A549 (cell line): ENCODE results near the gene CAV1. TPM values are rescaled to one million over a fixed set of nuclear protein-coding genes. Genes with fewer than 3 reads are reported as not detected.

Experiments
- ATAC-seq, 2 experiments: fragments of 200-7000 bp in 1 of 2; fragments of >200 bp in 1 of 2; cut with Nextera tagmentation in 1 of 2; cut with Tn5 transposase in 1 of 2; 3 replicates each; pipeline versions ENCODE4 v1.8.0 to v1.9.1; 2018 to 2020; ENCODE audit warnings: mild to moderate bottlenecking in 1 of 2, moderate library complexity in 1 of 2
- CTCF ChIA-PET: fragments of 300-600 bp; sonication (Branson Sonifier 250); formaldehyde crosslinking; extraction: SDS; loops from one replicate; lab custom pipeline; 2021; ENCODE audit warnings: antibody characterized with exemption, inconsistent platforms; lab: Yijun Ruan, JAX
- POLR2A ChIA-PET: fragments of 350-600 bp; formaldehyde crosslinking; extraction: SDS; loops from one replicate; lab custom pipeline; 2021; ENCODE audit warnings: antibody characterized with exemption, inconsistent platforms; lab: Yijun Ruan, JAX
- DNase-seq, 2 experiments: peaks; one replicate each; pipeline versions ENCODE4 v3.0.0 to v3.0.0-alpha.2; 2011 to 2016; ENCODE audit warnings: low read depth in 1 of 2, low spot score in 1 of 2
- FAIRE-seq: peaks from 2 replicates; lab custom pipeline; 2011; peaks lifted over from hg19 to GRCh38; lab: Jason Lieb, UNC
- H3K27ac ChIP-seq, 2 experiments: fragments of >200 bp; sonication (Bioruptor Twin); formaldehyde crosslinking; 3 replicates each; pipeline ENCODE4 v1.5.1; 2016 to 2017
- H3K4me1 ChIP-seq: fragments of >200 bp; sonication (Bioruptor Twin); formaldehyde crosslinking; 3 replicates; pipeline ENCODE4 v1.6.1; 2016
- H3K4me2 ChIP-seq: fragments of >200 bp; sonication (Bioruptor Twin); formaldehyde crosslinking; 3 replicates; pipeline ENCODE4 v1.6.1; 2016
- H3K4me3 ChIP-seq: fragments of >200 bp; sonication (Bioruptor Twin); formaldehyde crosslinking; 3 replicates; pipeline ENCODE4 v1.5.1; 2016
- H3K9me3 ChIP-seq: fragments of >200 bp; sonication (Bioruptor Twin); formaldehyde crosslinking; 3 replicates; pipeline ENCODE4 v1.6.1; 2016
- CBX2 ChIP-seq: fragments of 200-600 bp; sonication (generic); IDR thresholded peaks from 2 replicates; pipeline ENCODE4 v1.6.1; 2016; ENCODE audit warnings: low read depth, mild to moderate bottlenecking, borderline replicate concordance
- CBX8 ChIP-seq: fragments of 200-600 bp; sonication (generic); IDR thresholded peaks from 2 replicates; pipeline ENCODE4 v1.6.1; 2016
- ESRRA ChIP-seq: fragments of 150-350 bp; IDR thresholded peaks from 2 replicates; pipeline ENCODE4 v1.6.1; 2014; ENCODE audit warnings: mild to moderate bottlenecking, low read length, borderline replicate concordance
- FOSB ChIP-seq: fragments of 250-450 bp; sonication (Bioruptor Pico); IDR thresholded peaks from 2 replicates; pipeline ENCODE4 v1.5.0; 2020; ENCODE audit warnings: mild to moderate bottlenecking, moderate library complexity
- FOSL2 ChIP-seq, 2 experiments: fragments of 450-650 bp in 1 of 2; fragments of >200 bp in 1 of 2; sonication (Bioruptor Twin) in 1 of 2; formaldehyde crosslinking; IDR thresholded peaks; 2 replicates each; pipeline versions ENCODE4 v1.5.0 to v1.6.1; 2016 to 2020; ENCODE audit warnings: mild to moderate bottlenecking in 1 of 2, moderate library complexity in 1 of 2
- HDAC2 ChIP-seq: fragments of 200-600 bp; sonication (generic); IDR thresholded peaks from 2 replicates; pipeline ENCODE4 v1.6.1; 2016
- HOXB5 ChIP-seq: fragments of 250-450 bp; sonication (Bioruptor Pico); IDR thresholded peaks from 2 replicates; pipeline ENCODE4 v1.5.0; 2020; ENCODE audit warnings: mild to moderate bottlenecking, moderate library complexity
- JUN ChIP-seq, 2 experiments: fragments of >200 bp; sonication (Bioruptor Twin); formaldehyde crosslinking; IDR thresholded peaks; 2 replicates in 1 of 2; 3 replicates in 1 of 2; pipeline ENCODE4 v1.6.1; 2016 to 2017
- JUNB ChIP-seq: fragments of >200 bp; sonication (Bioruptor Twin); formaldehyde crosslinking; IDR thresholded peaks from 2 replicates; pipeline ENCODE4 v1.6.1; 2016
- KDM5A ChIP-seq: fragments of 200-600 bp; sonication (generic); IDR thresholded peaks from 2 replicates; pipeline ENCODE4 v1.6.1; 2016; ENCODE audit warnings: antibody characterized with exemption, mild to moderate bottlenecking
- MAZ ChIP-seq: fragments of 150-350 bp; IDR thresholded peaks from 2 replicates; pipeline ENCODE4 v1.6.1; 2014; ENCODE audit warnings: antibody characterized with exemption, low read depth, low read length, borderline replicate concordance
- MYC ChIP-seq: IDR thresholded peaks from 2 replicates; pipeline ENCODE4 v1.6.1; 2012; ENCODE audit warnings: mild to moderate bottlenecking, inconsistent platforms, low read length, improper control_type of control experiment, borderline replicate concordance
- NPAS2 ChIP-seq: fragments of 250-450 bp; sonication (Bioruptor Pico); IDR thresholded peaks from 2 replicates; pipeline ENCODE4 v1.8.0; 2022; ENCODE audit warnings: mild to moderate bottlenecking, moderate library complexity, borderline replicate concordance
- RCOR1 ChIP-seq: fragments of 150-350 bp; IDR thresholded peaks from 2 replicates; pipeline ENCODE4 v1.6.1; 2014; ENCODE audit warnings: antibody characterized with exemption, low read length, low read depth
- RFX5 ChIP-seq: fragments of 450-650 bp; IDR thresholded peaks from 2 replicates; pipeline ENCODE4 v1.7.1; 2014; ENCODE audit warnings: antibody characterized with exemption, mild to moderate bottlenecking, moderate library complexity
- TFCP2L1 ChIP-seq: fragments of 250-450 bp; sonication (Bioruptor Pico); IDR thresholded peaks from 2 replicates; pipeline ENCODE4 v1.5.0; 2021; ENCODE audit warnings: mild to moderate bottlenecking
- TP53 ChIP-seq: fragments of 250-450 bp; sonication (Bioruptor Pico); IDR thresholded peaks from 2 replicates; pipeline ENCODE4 v1.5.0; 2021; ENCODE audit warnings: mild to moderate bottlenecking, moderate library complexity
- ZC3H11A ChIP-seq: fragments of 450-650 bp; IDR thresholded peaks from 2 replicates; pipeline ENCODE4 v1.6.1; 2014; ENCODE audit warnings: antibody characterized with exemption, mild to moderate bottlenecking
- ZSCAN20 ChIP-seq: fragments of 250-450 bp; sonication (Bioruptor Pico); IDR thresholded peaks from 2 replicates; pipeline ENCODE4 v1.8.0; 2022; ENCODE audit warnings: mild to moderate bottlenecking, moderate library complexity
- WGBS: methylation state at CpG from one replicate; pipeline ENCODE4 v1.1.6; 2017; ENCODE audit errors: missing lambda C conversion rate; 5-methylcytosine and 5-hydroxymethylcytosine counted together
- polyA plus RNA-seq, 4 experiments: library from polyadenylated mRNA; depleted of rRNA in 3 of 4; stranded (reverse); fragments of >200 nt; fragmentation: RNase III in 1 of 4; extraction: RNeasy Plus Mini Kit Qiagen cat#74134 plus additional on column Dnase treatment in 1 of 4; gene quantifications; 2 replicates in 3 of 4; 3 replicates in 1 of 4; pipeline ENCODE4 v1.2.3, GENCODE V29; 2011 to 2017
- TF ChIP-seq, protein P1 (sequence below): fragments of 250-450 bp; sonication (Bioruptor Pico); IDR thresholded peaks from 2 replicates; pipeline ENCODE4 v1.5.0; 2020; ENCODE audit warnings: low read depth, mild to moderate bottlenecking, moderate library complexity
- TF ChIP-seq, protein P2 (sequence below): fragments of 250-450 bp; sonication (Bioruptor Pico); IDR thresholded peaks from 2 replicates; pipeline ENCODE4 v1.5.0; 2021; ENCODE audit warnings: mild to moderate bottlenecking, moderate library complexity, borderline replicate concordance
- TF ChIP-seq, protein P3 (sequence below): fragments of >200 bp; sonication (Bioruptor Twin); formaldehyde crosslinking; IDR thresholded peaks from 3 replicates; pipeline ENCODE4 v1.5.1; 2016

Gene CAV1
- polyA plus RNA-seq, 2 of the 4 experiments (the other 2 are of a cell fraction), result 365 to 493 TPM

DNA sequence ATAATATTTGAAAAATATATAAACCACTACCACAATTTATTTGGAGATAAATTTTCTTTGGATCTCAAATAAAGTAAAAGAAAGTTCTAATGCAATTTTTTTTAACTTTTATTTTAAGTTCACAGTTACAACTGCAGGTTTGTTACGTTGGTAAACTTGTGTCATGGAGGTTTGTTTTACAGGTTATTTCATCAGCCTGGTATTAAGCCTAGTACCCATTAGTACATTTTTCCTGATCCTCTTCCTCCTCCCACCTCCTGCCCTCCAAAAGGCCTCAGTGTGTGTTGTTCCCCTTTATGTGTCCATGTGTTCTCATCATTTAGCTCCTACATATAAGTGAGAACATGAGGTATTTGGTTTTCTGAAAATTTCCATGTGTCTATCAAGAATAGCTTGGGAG, 54.5 kb downstream of the CAV1 start:
- Histone ChIP-seq H3K9me3 (no peaks in the 10 kb centered on the region), H3K4me3 (no peak overlapping the region), H3K4me2 (no peak overlapping the region), H3K4me1 (peaks cover 54% of the 10 kb centered on the region), H3K27ac (peak overlapping the region; percentile 17 to 79; a peak in 4 of 6 replicates)
- CTCF ChIA-PET, result interaction anchor here (0.5 to 2.3 kb wide), 3 partner anchors 10 to 320 kb away, joined by 3 to 8 read pairs (median 5); no protein-coding TSS in a partner anchor
- DNase-seq, result no peak
- no peak for TF ChIP-seq RCOR1
- TF ChIP-seq CBX2, result no peak
- TF ChIP-seq ZSCAN20 (CRISPR knock-in tag), result no peak
- TF ChIP-seq, protein P1, sequence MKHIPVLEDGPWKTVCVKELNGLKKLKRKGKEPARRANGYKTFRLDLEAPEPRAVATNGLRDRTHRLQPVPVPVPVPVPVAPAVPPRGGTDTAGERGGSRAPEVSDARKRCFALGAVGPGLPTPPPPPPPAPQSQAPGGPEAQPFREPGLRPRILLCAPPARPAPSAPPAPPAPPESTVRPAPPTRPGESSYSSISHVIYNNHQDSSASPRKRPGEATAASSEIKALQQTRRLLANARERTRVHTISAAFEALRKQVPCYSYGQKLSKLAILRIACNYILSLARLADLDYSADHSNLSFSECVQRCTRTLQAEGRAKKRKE (CRISPR knock-in tag), result no peak
- TF ChIP-seq JUNB, result no peak
- TF ChIP-seq MAZ, result no peak
- TF ChIP-seq, protein P2, sequence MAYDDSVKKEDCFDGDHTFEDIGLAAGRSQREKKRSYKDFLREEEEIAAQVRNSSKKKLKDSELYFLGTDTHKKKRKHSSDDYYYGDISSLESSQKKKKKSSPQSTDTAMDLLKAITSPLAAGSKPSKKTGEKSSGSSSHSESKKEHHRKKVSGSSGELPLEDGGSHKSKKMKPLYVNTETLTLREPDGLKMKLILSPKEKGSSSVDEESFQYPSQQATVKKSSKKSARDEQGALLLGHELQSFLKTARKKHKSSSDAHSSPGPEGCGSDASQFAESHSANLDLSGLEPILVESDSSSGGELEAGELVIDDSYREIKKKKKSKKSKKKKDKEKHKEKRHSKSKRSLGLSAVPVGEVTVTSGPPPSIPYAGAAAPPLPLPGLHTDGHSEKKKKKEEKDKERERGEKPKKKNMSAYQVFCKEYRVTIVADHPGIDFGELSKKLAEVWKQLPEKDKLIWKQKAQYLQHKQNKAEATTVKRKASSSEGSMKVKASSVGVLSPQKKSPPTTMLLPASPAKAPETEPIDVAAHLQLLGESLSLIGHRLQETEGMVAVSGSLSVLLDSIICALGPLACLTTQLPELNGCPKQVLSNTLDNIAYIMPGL (CRISPR knock-in tag), result no peak
- TF ChIP-seq KDM5A, result no peak
- TF ChIP-seq HOXB5 (CRISPR knock-in tag), result no peak
- no peak for TF ChIP-seq JUN (IDR thresholded peaks at IDR 0.05)
- TF ChIP-seq MYC, result no peak
- TF ChIP-seq TP53 (CRISPR knock-in tag), result no peak
- TF ChIP-seq NPAS2 (CRISPR knock-in tag), result no peak
- no peak for TF ChIP-seq CBX8
- no peak for TF ChIP-seq FOSL2 (IDR thresholded peaks at IDR 0.05)
- TF ChIP-seq FOSL2 (CRISPR knock-in tag; IDR thresholded peaks at IDR 0.05), result no peak
- TF ChIP-seq, protein P3, sequence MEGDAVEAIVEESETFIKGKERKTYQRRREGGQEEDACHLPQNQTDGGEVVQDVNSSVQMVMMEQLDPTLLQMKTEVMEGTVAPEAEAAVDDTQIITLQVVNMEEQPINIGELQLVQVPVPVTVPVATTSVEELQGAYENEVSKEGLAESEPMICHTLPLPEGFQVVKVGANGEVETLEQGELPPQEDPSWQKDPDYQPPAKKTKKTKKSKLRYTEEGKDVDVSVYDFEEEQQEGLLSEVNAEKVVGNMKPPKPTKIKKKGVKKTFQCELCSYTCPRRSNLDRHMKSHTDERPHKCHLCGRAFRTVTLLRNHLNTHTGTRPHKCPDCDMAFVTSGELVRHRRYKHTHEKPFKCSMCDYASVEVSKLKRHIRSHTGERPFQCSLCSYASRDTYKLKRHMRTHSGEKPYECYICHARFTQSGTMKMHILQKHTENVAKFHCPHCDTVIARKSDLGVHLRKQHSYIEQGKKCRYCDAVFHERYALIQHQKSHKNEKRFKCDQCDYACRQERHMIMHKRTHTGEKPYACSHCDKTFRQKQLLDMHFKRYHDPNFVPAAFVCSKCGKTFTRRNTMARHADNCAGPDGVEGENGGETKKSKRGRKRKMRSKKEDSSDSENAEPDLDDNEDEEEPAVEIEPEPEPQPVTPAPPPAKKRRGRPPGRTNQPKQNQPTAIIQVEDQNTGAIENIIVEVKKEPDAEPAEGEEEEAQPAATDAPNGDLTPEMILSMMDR, result no peak
- no peak for TF ChIP-seq ZC3H11A
- TF ChIP-seq FOSB (CRISPR knock-in tag), result no peak
- TF ChIP-seq HDAC2, result no peak
- no peak for ATAC-seq
- WGBS, result 83% methylated on average over 1 of the region's 1 CpG
- POLR2A ChIA-PET, result no interaction called here
- no peak for FAIRE-seq

DNA sequence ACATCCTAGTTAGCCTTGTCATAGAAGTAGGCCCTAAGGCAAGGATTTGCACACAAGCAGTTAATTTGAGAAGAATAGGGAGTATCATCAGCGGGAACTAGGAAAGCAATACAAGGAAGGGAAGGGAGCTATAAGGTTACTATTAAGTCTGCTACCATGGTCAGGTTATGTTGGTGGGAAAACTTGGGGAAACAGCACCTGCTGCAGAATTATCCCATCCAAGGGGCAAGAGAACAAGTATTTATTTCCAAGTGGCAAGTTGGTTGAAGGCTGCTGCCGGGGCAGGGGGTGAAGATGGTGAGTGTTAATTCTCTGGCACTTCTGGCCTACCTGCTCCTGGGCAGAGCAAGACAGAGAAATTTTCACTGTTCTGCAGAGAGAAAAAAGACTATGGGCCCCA, 55.0 kb downstream of the CAV1 start:
- Histone ChIP-seq H3K9me3 (no peaks in the 10 kb centered on the region), H3K4me1 (peaks cover 48% of the 10 kb centered on the region), H3K27ac (peak overlapping the region; percentile 17 to 79; a peak in 4 of 6 replicates), H3K4me3 (no peak overlapping the region), H3K4me2 (no peak overlapping the region)
- ChIA-PET CTCF (interaction anchor here (1.4 to 2.3 kb wide), 3 partner anchors 9 to 407 kb away, joined by 3 to 8 read pairs (median 5); no protein-coding TSS in a partner anchor), POLR2A (no interaction called here)
- WGBS, result 95% methylated on average over 2 of the region's 2 CpGs
- no peak for DNase-seq
- TF ChIP-seq ESRRA (no peak), TFCP2L1 (CRISPR knock-in tag) (no peak), RFX5 (no peak)
- TF ChIP-seq, protein P1 (CRISPR knock-in tag), result no peak
- no peak for FAIRE-seq
- no peak for ATAC-seq
